HCT116 (cell line): Measurements from ENCODE around the gene IFIT5. TPM values are rescaled to one million over a fixed set of nuclear protein-coding genes. Genes with fewer than 3 reads are reported as not detected.

Experiments used
- ATAC-seq: fragments of 200-7000 bp; cut with Tn5 transposase; 2 replicates; pipeline ENCODE4 v1.9.1; 2020; ENCODE audit warnings: mild to moderate bottlenecking, moderate library complexity
- BruUV-seq: library from RNA; stranded (reverse); fragments of 400-500 nt; replicated peaks from 2 replicates; lab custom pipeline; 2021; lab: Mats Ljungman, UMichigan
- CTCF ChIA-PET: fragments of 300-600 bp; sonication (Branson Sonifier 250); formaldehyde crosslinking; loops from one replicate; lab custom pipeline; 2021; ENCODE audit warnings: antibody characterized with exemption; lab: Charles Lee
- POLR2A ChIA-PET: fragments of 300-600, 350-600 bp; sonication (Branson Sonifier 250); formaldehyde crosslinking; loops from one replicate; lab custom pipeline; 2021; ENCODE audit warnings: antibody characterized with exemption; lab: Charles Lee
- RAD21 ChIA-PET, 2 experiments: fragments of 300-600 bp; sonication (Branson Sonifier 250); formaldehyde crosslinking; loops; one replicate each; lab custom pipeline; 2023; ENCODE audit warnings: low total read pairs in 2 of 2; ENCODE audit not compliant: uncharacterized antibody in 2 of 2, unreplicated experiment in 2 of 2, low non-redundant PET in 1 of 2; lab: Charles Lee
- DNase-seq: peaks from one replicate; pipeline ENCODE4 v3.0.0-alpha.2; 2010; ENCODE audit warnings: low read depth, low spot score
- H2AFZ ChIP-seq: fragments of 200-600 bp; shearing (Covaris generic), sonication (generic); 2 replicates; pipeline ENCODE4 v1.6.1; 2017; ENCODE audit warnings: low read depth, mixed run types, mixed read lengths, antibody characterized with exemption, low read length; ENCODE audit not compliant: poor library complexity, severe bottlenecking
- H3K27ac ChIP-seq: 2 replicates; pipeline ENCODE4 v1.5.1; 2012; ENCODE audit warnings: low read depth, low read length
- H3K27me3 ChIP-seq: fragments of 200-600 bp; sonication (generic); 2 replicates; pipeline ENCODE4 v1.6.1; 2016; ENCODE audit warnings: mixed run types, low read length, mixed read lengths; ENCODE audit not compliant: insufficient read depth
- H3K36me3 ChIP-seq, 2 experiments: fragments of 200-500 bp in 1 of 2; fragments of 200-600 bp in 1 of 2; sonication (Bioruptor generic) in 1 of 2; sonication (generic) in 1 of 2; 2 replicates each; pipeline versions ENCODE4 v1.5.1 to v1.6.1; 2014 to 2016; ENCODE audit warnings: low read length in 2 of 2, inconsistent platforms in 1 of 2, mixed read lengths in 1 of 2, mixed run types in 1 of 2; ENCODE audit not compliant: insufficient read depth in 2 of 2, control insufficient read depth in 1 of 2
- H3K4me1 ChIP-seq, 2 experiments: fragments of 200-600 bp in 1 of 2; sonication (generic) in 1 of 2; 2 replicates each; pipeline versions ENCODE4 v1.5.1 to v1.6.1; 2012 to 2017; ENCODE audit warnings: low read length in 2 of 2, inconsistent platforms in 1 of 2, mild to moderate bottlenecking in 1 of 2, mixed read lengths in 1 of 2, mixed run types in 1 of 2, moderate library complexity in 1 of 2; ENCODE audit not compliant: insufficient read depth in 2 of 2, control insufficient read depth in 1 of 2
- H3K4me2 ChIP-seq: fragments of 200-600 bp; sonication (generic); 2 replicates; pipeline ENCODE4 v1.6.1; 2017; ENCODE audit warnings: mixed run types, low read length, mixed read lengths
- H3K4me3 ChIP-seq, 2 experiments: fragments of 200-600 bp in 1 of 2; sonication (generic) in 1 of 2; replicated peaks in 1 of 2; 2 replicates each; pipeline ENCODE4 v1.5.1; 2011 to 2016; ENCODE audit warnings: low read length in 2 of 2, control low read depth in 1 of 2, low read depth in 1 of 2, mild to moderate bottlenecking in 1 of 2, mixed read lengths in 1 of 2, mixed run types in 1 of 2
- H3K79me2 ChIP-seq: fragments of 200-600 bp; sonication (generic); 2 replicates; pipeline ENCODE4 v1.6.1; 2017; ENCODE audit warnings: mild to moderate bottlenecking, mixed run types, low read length, moderate library complexity, mixed read lengths; ENCODE audit not compliant: insufficient read depth
- H3K9ac ChIP-seq: fragments of 200-600 bp; sonication (generic); 2 replicates; pipeline ENCODE4 v1.6.1; 2016; ENCODE audit warnings: low read length, mixed read lengths
- H3K9me2 ChIP-seq: fragments of 200-600 bp; sonication (generic), shearing (Covaris generic); 2 replicates; pipeline ENCODE4 v1.6.1; 2017; ENCODE audit warnings: mixed run types, mild to moderate bottlenecking, moderate library complexity; ENCODE audit not compliant: insufficient read depth
- H3K9me3 ChIP-seq, 2 experiments: fragments of 200-500 bp in 1 of 2; fragments of 200-600 bp in 1 of 2; sonication (Bioruptor generic) in 1 of 2; sonication (generic) in 1 of 2; 2 replicates each; pipeline ENCODE4 v1.6.1; 2014 to 2017; ENCODE audit warnings: low read length in 2 of 2, mixed read lengths in 2 of 2, inconsistent platforms in 1 of 2, low read depth in 1 of 2, mild to moderate bottlenecking in 1 of 2, mixed run types in 1 of 2, moderate library complexity in 1 of 2; ENCODE audit not compliant: control insufficient read depth in 1 of 2, insufficient read depth in 1 of 2
- H4K20me1 ChIP-seq: fragments of 200-600 bp; sonication (generic), shearing (Covaris generic); 2 replicates; pipeline ENCODE4 v1.6.1; 2017; ENCODE audit warnings: mixed run types, mild to moderate bottlenecking, moderate library complexity; ENCODE audit not compliant: insufficient read depth
- CBX3 ChIP-seq: IDR thresholded peaks from 2 replicates; pipeline ENCODE4 v1.6.1; 2012; ENCODE audit warnings: low read depth
- CEBPB ChIP-seq: IDR thresholded peaks from 2 replicates; pipeline ENCODE4 v1.6.1; 2012; ENCODE audit warnings: low read depth
- EGR1 ChIP-seq: IDR thresholded peaks from 2 replicates; pipeline ENCODE4 v1.6.1; 2012; ENCODE audit warnings: low read depth
- EZH2 ChIP-seq: fragments of 200-600 bp; sonication (generic); IDR thresholded peaks from 2 replicates; pipeline ENCODE4 v1.6.1; 2017; ENCODE audit warnings: antibody characterized with exemption, mixed run types
- EZH2phosphoT487 ChIP-seq: fragments of 200-600 bp; IDR thresholded peaks from 2 replicates; pipeline ENCODE4 v1.6.1; 2018; ENCODE audit warnings: antibody characterized with exemption, borderline replicate concordance
- FOSL1 ChIP-seq: IDR thresholded peaks from 2 replicates; pipeline ENCODE4 v1.6.1; 2012; ENCODE audit warnings: low read depth
- JUND ChIP-seq: IDR thresholded peaks from 2 replicates; pipeline ENCODE4 v1.6.1; 2012
- POLR2A ChIP-seq: IDR thresholded peaks from 2 replicates; pipeline ENCODE4 v1.7.0; 2011; ENCODE audit warnings: borderline replicate concordance; ENCODE audit not compliant: insufficient read depth, insufficient read length; ENCODE audit errors: extremely low read depth
- POLR2AphosphoS5 ChIP-seq: IDR thresholded peaks from 2 replicates; pipeline ENCODE4 v1.6.1; 2011; ENCODE audit warnings: mild to moderate bottlenecking, low read depth, low read length, moderate library complexity
- RAD21 ChIP-seq: IDR thresholded peaks from 2 replicates; pipeline ENCODE4 v1.6.1; 2012; ENCODE audit warnings: low read depth, mild to moderate bottlenecking
- SIN3A ChIP-seq: IDR thresholded peaks from 2 replicates; pipeline ENCODE4 v1.6.1; 2012; ENCODE audit warnings: low read depth
- SP1 ChIP-seq: IDR thresholded peaks from 2 replicates; pipeline ENCODE4 v1.6.1; 2012; ENCODE audit warnings: low read depth
- TCF7L2 ChIP-seq: IDR thresholded peaks from 2 replicates; pipeline ENCODE4 v1.7.0; 2011; ENCODE audit warnings: borderline replicate concordance, inconsistent platforms; ENCODE audit not compliant: insufficient read depth, insufficient read length; ENCODE audit errors: extremely low read depth
- YY1 ChIP-seq: IDR thresholded peaks from 2 replicates; pipeline ENCODE4 v1.6.1; 2011; ENCODE audit warnings: low read length, low read depth, moderate library complexity, mild to moderate bottlenecking; ENCODE audit not compliant: insufficient replicate concordance; ENCODE audit errors: extremely low read depth
- ZFX ChIP-seq: fragments of 450-650 bp; IDR thresholded peaks from 2 replicates; pipeline ENCODE4 v1.6.1; 2017
- ZNF274 ChIP-seq: fragments of 200-500 bp; sonication (Bioruptor generic); IDR thresholded peaks from 2 replicates; pipeline ENCODE4 v1.6.1; 2014; ENCODE audit warnings: mild to moderate bottlenecking, low read depth, low read length, inconsistent platforms
- intact Hi-C: fragments of 100-400 bp; cut with micrococcal nuclease; formaldehyde crosslinking; loops from 2 replicates; pipeline ENCODE4 v1.10.0; 2022
- total RNA-seq: library from RNA; stranded (reverse); gene quantifications from one replicate; pipeline ENCODE4 v1.2.1, GENCODE V29; 2021; ENCODE audit not compliant: unreplicated experiment
- TF ChIP-seq, protein P1 (sequence below), 3 experiments: fragments of 200-600 bp in 1 of 3; sonication (generic) in 1 of 3; IDR thresholded peaks in 2 of 3; conservative IDR thresholded peaks in 1 of 3; 2 replicates each; pipeline ENCODE4 v1.5.1; 2012 to 2017; ENCODE audit warnings: low read depth in 2 of 3, low read length in 2 of 3, antibody characterized with exemption in 1 of 3, borderline replicate concordance in 1 of 3, control low read depth in 1 of 3, mild to moderate bottlenecking in 1 of 3, mixed read lengths in 1 of 3, mixed run types in 1 of 3, moderate library complexity in 1 of 3; ENCODE audit not compliant: insufficient read depth in 1 of 3
- TF ChIP-seq, protein P2 (sequence below): IDR thresholded peaks from 2 replicates; pipeline ENCODE4 v1.6.1; 2012
- TF ChIP-seq, protein P3 (sequence below): IDR thresholded peaks from 2 replicates; pipeline ENCODE4 v1.6.1; 2012

Gene IFIT5
- total RNA-seq, 1 experiment from 2014 or later: 11.1 TPM

DNA sequence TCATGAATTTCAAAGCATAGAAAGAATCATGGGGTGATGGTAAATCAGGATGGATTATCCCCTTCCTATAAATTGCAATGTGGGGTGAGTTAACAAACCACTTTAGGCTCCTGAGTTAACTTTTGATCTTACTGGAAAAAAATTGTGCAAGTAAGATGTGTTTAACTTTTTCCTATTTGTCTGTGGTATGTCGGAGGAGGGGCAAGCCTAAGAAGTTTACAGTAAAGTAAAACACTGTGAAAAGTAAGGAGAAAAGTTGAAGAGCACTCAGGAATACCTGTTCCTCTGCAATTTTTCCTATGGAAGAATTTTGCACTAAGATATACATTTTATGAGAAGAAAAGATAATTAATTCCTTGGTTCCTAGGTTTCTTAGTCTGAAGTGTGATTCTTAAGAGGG, 44.4 kb downstream of the IFIT5 start:
- no TSS peak for BruUV-seq
- intact Hi-C loops: no loop called here
- peak overlapping the region; percentile 58 for H3K4me2 ChIP-seq
- CTCF ChIA-PET: interaction anchor here (1.4 kb wide), 1 partner anchor 8 kb away, joined by 6 read pairs; no protein-coding TSS in a partner anchor
- DNase-seq (no peak), ATAC-seq (no peak)
- H3K9me2 ChIP-seq: no peaks in the 10 kb centered on the region
- peak overlapping the region; percentile 65 for H2AFZ ChIP-seq
- H3K4me3 ChIP-seq: peak overlapping the region in 1 of 2 experiments; percentile 17; a peak in 1 of 4 replicates
- H3K79me2 ChIP-seq: no peaks in the 10 kb centered on the region
- peaks cover 11 to 16% of the 10 kb centered on the region in 2 experiments; a peak in 3 of 4 replicates for H3K4me1 ChIP-seq
- H4K20me1 ChIP-seq: no peaks in the 10 kb centered on the region
- no peak overlapping the region for H3K27ac ChIP-seq
- no peaks in the 10 kb centered on the region for H3K27me3 ChIP-seq
- no peaks in the 10 kb centered on the region for H3K36me3 ChIP-seq
- no peak overlapping the region for H3K9ac ChIP-seq
- POLR2A ChIA-PET: no interaction called here
- RAD21 ChIA-PET: no interaction called here
- no peaks in the 10 kb centered on the region for H3K9me3 ChIP-seq
- TF ChIP-seq EZH2phosphoT487: no peak
- no peak for TF ChIP-seq RAD21
- TF ChIP-seq ZFX: no peak
- TF ChIP-seq EGR1: no peak
- TF ChIP-seq JUND: no peak
- TF ChIP-seq SIN3A: no peak
- TF ChIP-seq CEBPB: no peak
- no peak for TF ChIP-seq EZH2
- TF ChIP-seq, protein P1, sequence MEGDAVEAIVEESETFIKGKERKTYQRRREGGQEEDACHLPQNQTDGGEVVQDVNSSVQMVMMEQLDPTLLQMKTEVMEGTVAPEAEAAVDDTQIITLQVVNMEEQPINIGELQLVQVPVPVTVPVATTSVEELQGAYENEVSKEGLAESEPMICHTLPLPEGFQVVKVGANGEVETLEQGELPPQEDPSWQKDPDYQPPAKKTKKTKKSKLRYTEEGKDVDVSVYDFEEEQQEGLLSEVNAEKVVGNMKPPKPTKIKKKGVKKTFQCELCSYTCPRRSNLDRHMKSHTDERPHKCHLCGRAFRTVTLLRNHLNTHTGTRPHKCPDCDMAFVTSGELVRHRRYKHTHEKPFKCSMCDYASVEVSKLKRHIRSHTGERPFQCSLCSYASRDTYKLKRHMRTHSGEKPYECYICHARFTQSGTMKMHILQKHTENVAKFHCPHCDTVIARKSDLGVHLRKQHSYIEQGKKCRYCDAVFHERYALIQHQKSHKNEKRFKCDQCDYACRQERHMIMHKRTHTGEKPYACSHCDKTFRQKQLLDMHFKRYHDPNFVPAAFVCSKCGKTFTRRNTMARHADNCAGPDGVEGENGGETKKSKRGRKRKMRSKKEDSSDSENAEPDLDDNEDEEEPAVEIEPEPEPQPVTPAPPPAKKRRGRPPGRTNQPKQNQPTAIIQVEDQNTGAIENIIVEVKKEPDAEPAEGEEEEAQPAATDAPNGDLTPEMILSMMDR (IDR thresholded peaks at IDR 0.05 in 2 of 3, conservative IDR thresholded peaks at IDR 0.05 in 1 of 3; ENCODE audit: borderline replicate concordance in 1 of 3, insufficient read depth in 1 of 3, low read depth in 2 of 3, low read length in 2 of 3): no peak
- no peak for TF ChIP-seq FOSL1
- no peak for TF ChIP-seq ZNF274
- no peak for TF ChIP-seq YY1
- TF ChIP-seq POLR2AphosphoS5: no peak
- no peak for TF ChIP-seq TCF7L2
- no peak for TF ChIP-seq CBX3
- TF ChIP-seq, protein P2, sequence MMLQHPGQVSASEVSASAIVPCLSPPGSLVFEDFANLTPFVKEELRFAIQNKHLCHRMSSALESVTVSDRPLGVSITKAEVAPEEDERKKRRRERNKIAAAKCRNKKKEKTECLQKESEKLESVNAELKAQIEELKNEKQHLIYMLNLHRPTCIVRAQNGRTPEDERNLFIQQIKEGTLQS: no peak
- TF ChIP-seq, protein P3, sequence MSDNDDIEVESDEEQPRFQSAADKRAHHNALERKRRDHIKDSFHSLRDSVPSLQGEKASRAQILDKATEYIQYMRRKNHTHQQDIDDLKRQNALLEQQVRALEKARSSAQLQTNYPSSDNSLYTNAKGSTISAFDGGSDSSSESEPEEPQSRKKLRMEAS: no peak
- TF ChIP-seq SP1: no peak; the same call in 1 of the 2 replicates
- TF ChIP-seq POLR2A: no peak
